Measurements from ENCODE around the gene GPRIN3. TPM values are rescaled to one million over a fixed set of nuclear protein-coding genes. Genes with fewer than 3 reads are reported as not detected.

The GPRIN3 gene
- total and polyA plus RNA-seq, 2 experiments from 2014 or later = 0.74 to 3.2 TPM

DNA sequence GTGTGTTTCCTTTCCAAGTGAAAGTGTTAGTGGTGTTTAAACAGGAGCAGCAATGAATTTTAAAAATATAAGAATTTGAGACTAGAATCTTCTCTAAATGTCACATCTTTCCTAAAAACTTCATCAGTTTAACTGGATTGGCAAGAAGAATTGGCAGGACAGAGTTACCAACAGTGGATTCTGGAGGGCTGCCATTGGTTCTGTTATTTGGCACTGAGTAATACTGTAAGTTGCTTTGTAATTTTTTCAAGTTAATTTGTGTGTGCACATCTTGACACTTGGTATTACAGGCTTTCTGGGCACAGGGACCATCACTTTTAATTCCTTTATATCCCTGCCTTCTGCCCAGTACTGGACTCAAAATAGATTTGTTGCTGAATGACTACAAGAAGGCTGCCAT, 4.5 kb upstream of the GPRIN3 start:
- Mint-ChIP-seq H3K27ac (no peak overlapping the region), H3K9me3 (no peaks in the 10 kb centered on the region; the same call in 2 of the 3 replicates), H3K4me1 (peaks cover 14% of the 10 kb centered on the region), H3K4me3 (no peak overlapping the region), H3K27me3 (ENCODE audit: insufficient read depth, low read depth, poor library complexity) (peaks cover 6% of the 10 kb centered on the region), H3K36me3 (ENCODE audit: low read depth) (no peaks in the 10 kb centered on the region)
- H2AFZ ChIP-seq = no peak overlapping the region
- H4K20me1 ChIP-seq (replicated peaks; ENCODE audit: insufficient read depth) = no peaks in the 10 kb centered on the region
- H3K9me2 ChIP-seq (ENCODE audit: insufficient read depth) = no peaks in the 10 kb centered on the region
- no peak for TF ChIP-seq ZNF331 (CRISPR knock-in tag; IDR thresholded peaks at IDR 0.05; ENCODE audit: low read depth)
- TF ChIP-seq STAT1 (IDR thresholded peaks at IDR 0.05; ENCODE audit: unreplicated experiment) = no peak
- TF ChIP-seq, protein P1, sequence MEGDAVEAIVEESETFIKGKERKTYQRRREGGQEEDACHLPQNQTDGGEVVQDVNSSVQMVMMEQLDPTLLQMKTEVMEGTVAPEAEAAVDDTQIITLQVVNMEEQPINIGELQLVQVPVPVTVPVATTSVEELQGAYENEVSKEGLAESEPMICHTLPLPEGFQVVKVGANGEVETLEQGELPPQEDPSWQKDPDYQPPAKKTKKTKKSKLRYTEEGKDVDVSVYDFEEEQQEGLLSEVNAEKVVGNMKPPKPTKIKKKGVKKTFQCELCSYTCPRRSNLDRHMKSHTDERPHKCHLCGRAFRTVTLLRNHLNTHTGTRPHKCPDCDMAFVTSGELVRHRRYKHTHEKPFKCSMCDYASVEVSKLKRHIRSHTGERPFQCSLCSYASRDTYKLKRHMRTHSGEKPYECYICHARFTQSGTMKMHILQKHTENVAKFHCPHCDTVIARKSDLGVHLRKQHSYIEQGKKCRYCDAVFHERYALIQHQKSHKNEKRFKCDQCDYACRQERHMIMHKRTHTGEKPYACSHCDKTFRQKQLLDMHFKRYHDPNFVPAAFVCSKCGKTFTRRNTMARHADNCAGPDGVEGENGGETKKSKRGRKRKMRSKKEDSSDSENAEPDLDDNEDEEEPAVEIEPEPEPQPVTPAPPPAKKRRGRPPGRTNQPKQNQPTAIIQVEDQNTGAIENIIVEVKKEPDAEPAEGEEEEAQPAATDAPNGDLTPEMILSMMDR (conservative IDR thresholded peaks at IDR 0.05; ENCODE audit: low read depth in 2 of 2) = no peak
- TF ChIP-seq ZNF114 (CRISPR knock-in tag; IDR thresholded peaks at IDR 0.05) = no peak
- TF ChIP-seq EZH2phosphoT487 (IDR thresholded peaks at IDR 0.05; ENCODE audit: unreplicated experiment) = no peak
- TF ChIP-seq JUNB (IDR thresholded peaks at IDR 0.05; ENCODE audit: unreplicated experiment) = no peak
- TF ChIP-seq, protein P2, sequence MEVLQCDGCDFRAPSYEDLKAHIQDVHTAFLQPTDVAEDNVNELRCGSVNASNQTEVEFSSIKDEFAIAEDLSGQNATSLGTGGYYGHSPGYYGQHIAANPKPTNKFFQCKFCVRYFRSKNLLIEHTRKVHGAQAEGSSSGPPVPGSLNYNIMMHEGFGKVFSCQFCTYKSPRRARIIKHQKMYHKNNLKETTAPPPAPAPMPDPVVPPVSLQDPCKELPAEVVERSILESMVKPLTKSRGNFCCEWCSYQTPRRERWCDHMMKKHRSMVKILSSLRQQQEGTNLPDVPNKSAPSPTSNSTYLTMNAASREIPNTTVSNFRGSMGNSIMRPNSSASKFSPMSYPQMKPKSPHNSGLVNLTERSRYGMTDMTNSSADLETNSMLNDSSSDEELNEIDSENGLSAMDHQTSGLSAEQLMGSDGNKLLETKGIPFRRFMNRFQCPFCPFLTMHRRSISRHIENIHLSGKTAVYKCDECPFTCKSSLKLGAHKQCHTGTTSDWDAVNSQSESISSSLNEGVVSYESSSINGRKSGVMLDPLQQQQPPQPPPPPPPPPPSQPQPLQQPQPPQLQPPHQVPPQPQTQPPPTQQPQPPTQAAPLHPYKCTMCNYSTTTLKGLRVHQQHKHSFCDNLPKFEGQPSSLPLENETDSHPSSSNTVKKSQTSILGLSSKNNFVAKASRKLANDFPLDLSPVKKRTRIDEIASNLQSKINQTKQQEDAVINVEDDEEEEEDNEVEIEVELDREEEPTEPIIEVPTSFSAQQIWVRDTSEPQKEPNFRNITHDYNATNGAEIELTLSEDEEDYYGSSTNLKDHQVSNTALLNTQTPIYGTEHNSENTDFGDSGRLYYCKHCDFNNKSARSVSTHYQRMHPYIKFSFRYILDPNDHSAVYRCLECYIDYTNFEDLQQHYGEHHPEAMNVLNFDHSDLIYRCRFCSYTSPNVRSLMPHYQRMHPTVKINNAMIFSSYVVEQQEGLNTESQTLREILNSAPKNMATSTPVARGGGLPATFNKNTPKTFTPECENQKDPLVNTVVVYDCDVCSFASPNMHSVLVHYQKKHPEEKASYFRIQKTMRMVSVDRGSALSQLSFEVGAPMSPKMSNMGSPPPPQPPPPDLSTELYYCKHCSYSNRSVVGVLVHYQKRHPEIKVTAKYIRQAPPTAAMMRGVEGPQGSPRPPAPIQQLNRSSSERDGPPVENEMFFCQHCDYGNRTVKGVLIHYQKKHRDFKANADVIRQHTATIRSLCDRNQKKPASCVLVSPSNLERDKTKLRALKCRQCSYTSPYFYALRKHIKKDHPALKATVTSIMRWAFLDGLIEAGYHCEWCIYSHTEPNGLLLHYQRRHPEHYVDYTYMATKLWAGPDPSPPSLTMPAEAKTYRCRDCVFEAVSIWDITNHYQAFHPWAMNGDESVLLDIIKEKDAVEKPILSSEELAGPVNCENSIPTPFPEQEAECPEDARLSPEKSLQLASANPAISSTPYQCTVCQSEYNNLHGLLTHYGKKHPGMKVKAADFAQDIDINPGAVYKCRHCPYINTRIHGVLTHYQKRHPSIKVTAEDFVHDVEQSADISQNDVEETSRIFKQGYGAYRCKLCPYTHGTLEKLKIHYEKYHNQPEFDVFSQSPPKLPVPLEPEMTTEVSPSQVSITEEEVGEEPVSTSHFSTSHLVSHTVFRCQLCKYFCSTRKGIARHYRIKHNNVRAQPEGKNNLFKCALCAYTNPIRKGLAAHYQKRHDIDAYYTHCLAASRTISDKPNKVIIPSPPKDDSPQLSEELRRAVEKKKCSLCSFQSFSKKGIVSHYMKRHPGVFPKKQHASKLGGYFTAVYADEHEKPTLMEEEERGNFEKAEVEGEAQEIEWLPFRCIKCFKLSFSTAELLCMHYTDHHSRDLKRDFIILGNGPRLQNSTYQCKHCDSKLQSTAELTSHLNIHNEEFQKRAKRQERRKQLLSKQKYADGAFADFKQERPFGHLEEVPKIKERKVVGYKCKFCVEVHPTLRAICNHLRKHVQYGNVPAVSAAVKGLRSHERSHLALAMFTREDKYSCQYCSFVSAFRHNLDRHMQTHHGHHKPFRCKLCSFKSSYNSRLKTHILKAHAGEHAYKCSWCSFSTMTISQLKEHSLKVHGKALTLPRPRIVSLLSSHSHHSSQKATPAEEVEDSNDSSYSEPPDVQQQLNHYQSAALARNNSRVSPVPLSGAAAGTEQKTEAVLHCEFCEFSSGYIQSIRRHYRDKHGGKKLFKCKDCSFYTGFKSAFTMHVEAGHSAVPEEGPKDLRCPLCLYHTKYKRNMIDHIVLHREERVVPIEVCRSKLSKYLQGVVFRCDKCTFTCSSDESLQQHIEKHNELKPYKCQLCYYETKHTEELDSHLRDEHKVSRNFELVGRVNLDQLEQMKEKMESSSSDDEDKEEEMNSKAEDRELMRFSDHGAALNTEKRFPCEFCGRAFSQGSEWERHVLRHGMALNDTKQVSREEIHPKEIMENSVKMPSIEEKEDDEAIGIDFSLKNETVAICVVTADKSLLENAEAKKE (CRISPR knock-in tag; IDR thresholded peaks at IDR 0.05) = no peak
- no peak for TF ChIP-seq CREB1 (CRISPR knock-in tag; IDR thresholded peaks at IDR 0.05; ENCODE audit: low read depth)
- TF ChIP-seq, protein P3, sequence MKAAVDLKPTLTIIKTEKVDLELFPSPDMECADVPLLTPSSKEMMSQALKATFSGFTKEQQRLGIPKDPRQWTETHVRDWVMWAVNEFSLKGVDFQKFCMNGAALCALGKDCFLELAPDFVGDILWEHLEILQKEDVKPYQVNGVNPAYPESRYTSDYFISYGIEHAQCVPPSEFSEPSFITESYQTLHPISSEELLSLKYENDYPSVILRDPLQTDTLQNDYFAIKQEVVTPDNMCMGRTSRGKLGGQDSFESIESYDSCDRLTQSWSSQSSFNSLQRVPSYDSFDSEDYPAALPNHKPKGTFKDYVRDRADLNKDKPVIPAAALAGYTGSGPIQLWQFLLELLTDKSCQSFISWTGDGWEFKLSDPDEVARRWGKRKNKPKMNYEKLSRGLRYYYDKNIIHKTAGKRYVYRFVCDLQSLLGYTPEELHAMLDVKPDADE (IDR thresholded peaks at IDR 0.05) = no peak
- no peak overlapping the region for H3K4me3 ChIP-seq
- H3K27ac ChIP-seq (ENCODE audit: low read depth) = no peak overlapping the region
- H3K4me1 ChIP-seq (ENCODE audit: insufficient read depth) = peaks cover 7% of the 10 kb centered on the region
- H3K27me3 ChIP-seq (ENCODE audit: insufficient read depth) = peaks cover 11% of the 10 kb centered on the region
- no peaks in the 10 kb centered on the region for H3F3A ChIP-seq (replicated peaks; ENCODE audit: low read depth)
- H3K36me3 ChIP-seq (ENCODE audit: insufficient read depth) = no peaks in the 10 kb centered on the region
- no peak for ATAC-seq
- H3K4me2 ChIP-seq = no peak overlapping the region
- H3K79me2 ChIP-seq (replicated peaks; ENCODE audit: insufficient read depth) = no peaks in the 10 kb centered on the region
- no peak for DNase-seq (ENCODE audit: low spot score)

All from GM23338 (cell line).